HEK293T (cell line): ENCODE results near the gene MATN4.
A peak's percentile ranks its signal among the peaks of the same experiment; 100 is the strongest.

ENCODE experiments used
- CTCF ChIA-PET: fragments of 350-600 bp; formaldehyde crosslinking; extraction: SDS; loops from one replicate; lab custom pipeline; 2021; ENCODE audit warnings: antibody characterized with exemption, inconsistent platforms; lab: Yijun Ruan, JAX
- POLR2A ChIA-PET: fragments of 350-600 bp; formaldehyde crosslinking; extraction: SDS; loops from one replicate; lab custom pipeline; 2020; ENCODE audit warnings: antibody characterized with exemption, inconsistent platforms; lab: Yijun Ruan, JAX
- DNase-seq: peaks from one replicate; pipeline ENCODE4 v3.0.0; 2012; ENCODE audit warnings: mixed read lengths; ENCODE audit errors: extremely low spot score
- ARNT ChIP-seq: fragments of 450-650 bp; IDR thresholded peaks from 2 replicates; pipeline ENCODE4 v1.6.1; 2017; ENCODE audit warnings: mild to moderate bottlenecking
- BHLHE40 ChIP-seq: fragments of 450-650 bp; IDR thresholded peaks from 2 replicates; pipeline ENCODE4 v1.6.1; 2016; ENCODE audit warnings: mild to moderate bottlenecking, moderate library complexity, borderline replicate concordance
- CTBP1 ChIP-seq: fragments of 450-650 bp; IDR thresholded peaks from 2 replicates; pipeline ENCODE4 v1.6.1; 2016; ENCODE audit warnings: borderline replicate concordance
- ELF4 ChIP-seq: fragments of 450-650 bp; IDR thresholded peaks from 2 replicates; pipeline ENCODE4 v1.6.1; 2017; ENCODE audit warnings: antibody characterized with exemption
- FOXA1 ChIP-seq: fragments of 450-650 bp; IDR thresholded peaks from 2 replicates; pipeline ENCODE4 v1.6.1; 2016; ENCODE audit warnings: mild to moderate bottlenecking
- FOXK2 ChIP-seq: fragments of 450-650 bp; IDR thresholded peaks from 2 replicates; pipeline ENCODE4 v1.6.1; 2016; ENCODE audit warnings: mild to moderate bottlenecking
- FOXM1 ChIP-seq: fragments of 450-650 bp; IDR thresholded peaks from 2 replicates; pipeline ENCODE4 v1.6.1; 2017; ENCODE audit warnings: mild to moderate bottlenecking, borderline replicate concordance
- HDGF ChIP-seq: fragments of 450-650 bp; IDR thresholded peaks from 2 replicates; pipeline ENCODE4 v1.6.1; 2017; ENCODE audit warnings: antibody characterized with exemption, borderline replicate concordance
- L3MBTL2 ChIP-seq: fragments of 450-650 bp; conservative IDR thresholded peaks from 2 replicates; pipeline ENCODE4 v1.6.1; 2016; ENCODE audit warnings: mild to moderate bottlenecking
- LEF1 ChIP-seq: fragments of 450-650 bp; IDR thresholded peaks from 2 replicates; pipeline ENCODE4 v1.6.1; 2017; ENCODE audit warnings: mild to moderate bottlenecking, borderline replicate concordance
- NFRKB ChIP-seq: fragments of 450-650 bp; IDR thresholded peaks from 2 replicates; pipeline ENCODE4 v1.6.1; 2016; ENCODE audit warnings: mild to moderate bottlenecking, moderate library complexity
- SP1 ChIP-seq: fragments of 450-650 bp; IDR thresholded peaks from 2 replicates; pipeline ENCODE4 v1.6.1; 2017
- SUZ12 ChIP-seq: fragments of 450-650 bp; IDR thresholded peaks from 2 replicates; pipeline ENCODE4 v1.6.1; 2016; ENCODE audit warnings: mild to moderate bottlenecking
- TARDBP ChIP-seq: fragments of 450-650 bp; IDR thresholded peaks from 2 replicates; pipeline ENCODE4 v1.6.1; 2016
- ZNF384 ChIP-seq: fragments of 450-650 bp; IDR thresholded peaks from 2 replicates; pipeline ENCODE4 v1.6.1; 2016
- TF ChIP-seq, protein P1 (sequence below): fragments of 450-650 bp; IDR thresholded peaks from 2 replicates; pipeline ENCODE4 v1.6.1; 2016

MATN4 gene

GRCh38 chr20:45307076-45307640, 941 bp downstream of the MATN4 start:
- TF ChIP-seq CTBP1 = no peak
- no peak for TF ChIP-seq ARNT
- no peak for TF ChIP-seq HDGF
- no peak for TF ChIP-seq FOXM1
- TF ChIP-seq L3MBTL2 = no peak
- no peak for TF ChIP-seq NFRKB
- no peak for TF ChIP-seq BHLHE40
- TF ChIP-seq SP1 = no peak
- no peak for TF ChIP-seq SUZ12
- no peak for TF ChIP-seq LEF1
- TF ChIP-seq FOXA1 = no peak
- TF ChIP-seq, protein P1, sequence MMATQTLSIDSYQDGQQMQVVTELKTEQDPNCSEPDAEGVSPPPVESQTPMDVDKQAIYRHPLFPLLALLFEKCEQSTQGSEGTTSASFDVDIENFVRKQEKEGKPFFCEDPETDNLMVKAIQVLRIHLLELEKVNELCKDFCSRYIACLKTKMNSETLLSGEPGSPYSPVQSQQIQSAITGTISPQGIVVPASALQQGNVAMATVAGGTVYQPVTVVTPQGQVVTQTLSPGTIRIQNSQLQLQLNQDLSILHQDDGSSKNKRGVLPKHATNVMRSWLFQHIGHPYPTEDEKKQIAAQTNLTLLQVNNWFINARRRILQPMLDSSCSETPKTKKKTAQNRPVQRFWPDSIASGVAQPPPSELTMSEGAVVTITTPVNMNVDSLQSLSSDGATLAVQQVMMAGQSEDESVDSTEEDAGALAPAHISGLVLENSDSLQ = no peak
- CTCF ChIA-PET = no interaction called here

DNA sequence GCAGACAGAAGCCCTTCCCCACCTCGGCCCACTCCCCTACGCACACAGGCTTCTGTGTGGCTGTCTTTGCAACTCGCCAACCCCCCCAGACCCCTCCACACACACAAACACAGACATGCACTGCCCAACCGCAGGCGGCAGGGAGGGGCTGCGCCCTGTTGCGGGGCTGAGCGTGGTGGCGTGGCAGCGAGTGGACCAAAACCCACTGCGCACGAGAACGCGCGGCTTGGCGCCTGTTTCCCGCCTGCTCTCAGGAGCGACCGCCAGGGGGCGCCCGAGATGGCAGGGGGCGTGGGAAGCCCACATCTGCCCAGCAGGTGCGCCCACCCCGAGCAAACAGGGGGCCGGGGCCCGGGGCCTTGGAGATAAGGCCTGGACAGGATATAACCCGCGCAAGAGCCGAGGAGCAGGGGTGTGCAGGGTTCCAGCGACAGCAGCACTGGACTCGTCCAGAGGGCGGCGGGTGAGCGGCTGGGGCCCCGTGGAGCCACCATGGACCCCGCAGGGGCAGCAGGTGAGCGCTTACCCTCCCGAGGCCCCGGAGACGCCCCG, 1.6 kb downstream of the MATN4 start, which contains the start of gene RBPJL:
RBPJL (plus strand) TSS at position 410 of the 552 bp plus-strand sequence; CDS start at position 493, 83 bp downstream.
- ChIA-PET CTCF (no interaction called here), POLR2A (no interaction called here)
- no peak for DNase-seq
- no peak for TF ChIP-seq LEF1
- no peak for TF ChIP-seq SUZ12
- TF ChIP-seq CTBP1 = no peak
- no peak for TF ChIP-seq ZNF384
- no peak for TF ChIP-seq SP1

More at GRCh38 chr20:45307076-45307640, 941 bp downstream of the MATN4 start:
- POLR2A ChIA-PET = no interaction called here
- no peak for DNase-seq

DNA sequence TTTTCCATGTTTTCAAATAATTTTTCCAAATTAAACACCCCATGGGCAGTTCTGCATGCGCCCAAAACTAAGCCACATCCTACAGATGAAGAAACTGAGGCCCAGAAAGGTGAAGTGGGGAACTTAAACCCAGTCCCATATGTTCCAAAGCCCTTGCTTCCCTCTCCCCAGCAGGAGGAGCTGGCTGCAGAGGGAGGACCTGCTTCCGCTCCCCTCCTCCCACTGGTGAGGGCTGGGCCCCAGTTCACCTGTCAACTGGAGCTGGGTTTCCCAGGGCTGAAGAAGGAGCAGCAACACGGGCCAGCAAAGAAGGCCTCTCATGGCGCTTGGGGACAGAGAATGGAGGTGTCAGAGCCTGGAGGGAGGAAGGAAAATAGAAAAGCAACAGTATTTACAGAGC, 2.8 kb downstream of the MATN4 start:
- no peak for TF ChIP-seq ELF4
- no peak for TF ChIP-seq FOXM1
- TF ChIP-seq BHLHE40 = no peak
- TF ChIP-seq LEF1 = no peak
- TF ChIP-seq, protein P1 = no peak
- no peak for TF ChIP-seq SUZ12
- ChIA-PET POLR2A (no interaction called here), CTCF (interaction anchor here (0.8 to 1.1 kb wide), 3 partner anchors 11 to 15 kb away, joined by 3 to 4 read pairs (median 3); no protein-coding TSS in a partner anchor)
- DNase-seq = no peak

GRCh38 chr20:45304464-45304999, 3.6 kb downstream of the MATN4 start:
- POLR2A ChIA-PET = no interaction called here
- TF ChIP-seq HDGF = no peak
- TF ChIP-seq, protein P1 = 0 out of 2 replicates have a peak, but pooled peaks have one; percentile 13
- no peak for TF ChIP-seq L3MBTL2
- DNase-seq = no peak
- CTCF ChIA-PET = no interaction called here

DNA sequence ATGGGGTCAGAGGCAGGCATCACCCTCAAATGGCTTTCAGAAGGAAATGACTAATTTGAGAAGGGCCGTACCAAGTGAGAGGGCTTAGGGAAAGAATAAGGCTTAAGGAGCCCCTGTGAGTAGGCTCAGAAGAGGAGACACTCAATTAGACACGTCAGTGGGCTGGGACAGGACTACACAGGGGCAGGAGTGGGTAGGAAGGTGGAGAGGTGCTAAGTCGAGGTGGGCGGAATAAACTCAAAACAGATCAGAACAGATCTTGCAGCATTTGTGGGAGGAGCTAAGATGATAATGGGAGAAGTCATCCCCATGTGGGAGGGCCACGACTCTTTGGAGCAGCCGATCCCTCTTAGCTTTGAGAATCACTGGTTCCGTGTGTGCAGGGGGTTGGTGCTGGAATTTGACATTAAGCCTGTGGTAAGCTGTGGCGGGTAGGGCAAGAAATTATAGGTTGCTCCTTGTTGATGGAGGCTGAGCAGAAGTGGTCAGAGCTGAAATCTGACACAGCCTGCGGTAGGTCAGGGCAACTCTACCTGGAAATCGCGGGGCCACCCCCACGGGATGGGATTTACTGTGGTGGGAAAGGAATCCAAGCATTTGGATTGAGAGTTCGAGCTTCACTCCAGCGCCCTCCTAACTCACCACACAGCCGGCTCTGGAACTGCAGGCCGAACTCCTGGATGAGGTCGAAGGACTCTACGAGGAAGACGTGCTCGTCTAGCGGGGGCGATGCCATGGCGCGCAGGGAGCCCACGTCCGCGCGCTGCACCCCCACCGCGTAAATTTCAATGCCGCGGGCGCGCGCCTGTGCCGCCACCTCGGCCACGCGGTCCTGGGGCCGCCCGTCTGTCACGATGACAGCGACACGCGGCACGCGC, 4.3 kb downstream of the MATN4 start:
- ChIA-PET POLR2A (no interaction called here), CTCF (interaction anchor here (3.3 kb wide), 1 partner anchor 10 kb away, joined by 16 read pairs; no protein-coding TSS in a partner anchor)
- no peak for TF ChIP-seq CTBP1
- no peak for TF ChIP-seq NFRKB
- TF ChIP-seq HDGF = no peak
- no peak for TF ChIP-seq FOXA1
- TF ChIP-seq FOXM1 = no peak
- TF ChIP-seq SP1 = no peak
- TF ChIP-seq, protein P1 = no peak
- no peak for TF ChIP-seq ZNF384
- TF ChIP-seq ARNT = no peak
- no peak for TF ChIP-seq L3MBTL2
- TF ChIP-seq SUZ12 = no peak
- TF ChIP-seq FOXK2 = no peak
- no peak for TF ChIP-seq LEF1
- TF ChIP-seq ELF4 = no peak
- no peak for TF ChIP-seq BHLHE40
- no peak for TF ChIP-seq TARDBP
- DNase-seq = no peak
